ENCODE data around the gene SASH1. TPM values are rescaled to one million over a fixed set of nuclear protein-coding genes. Genes with fewer than 3 reads are reported as not detected.

SASH1 gene
- polyA plus RNA-seq, 3 donors = 6.0 to 56.3 (median 32.1) TPM

DNA sequence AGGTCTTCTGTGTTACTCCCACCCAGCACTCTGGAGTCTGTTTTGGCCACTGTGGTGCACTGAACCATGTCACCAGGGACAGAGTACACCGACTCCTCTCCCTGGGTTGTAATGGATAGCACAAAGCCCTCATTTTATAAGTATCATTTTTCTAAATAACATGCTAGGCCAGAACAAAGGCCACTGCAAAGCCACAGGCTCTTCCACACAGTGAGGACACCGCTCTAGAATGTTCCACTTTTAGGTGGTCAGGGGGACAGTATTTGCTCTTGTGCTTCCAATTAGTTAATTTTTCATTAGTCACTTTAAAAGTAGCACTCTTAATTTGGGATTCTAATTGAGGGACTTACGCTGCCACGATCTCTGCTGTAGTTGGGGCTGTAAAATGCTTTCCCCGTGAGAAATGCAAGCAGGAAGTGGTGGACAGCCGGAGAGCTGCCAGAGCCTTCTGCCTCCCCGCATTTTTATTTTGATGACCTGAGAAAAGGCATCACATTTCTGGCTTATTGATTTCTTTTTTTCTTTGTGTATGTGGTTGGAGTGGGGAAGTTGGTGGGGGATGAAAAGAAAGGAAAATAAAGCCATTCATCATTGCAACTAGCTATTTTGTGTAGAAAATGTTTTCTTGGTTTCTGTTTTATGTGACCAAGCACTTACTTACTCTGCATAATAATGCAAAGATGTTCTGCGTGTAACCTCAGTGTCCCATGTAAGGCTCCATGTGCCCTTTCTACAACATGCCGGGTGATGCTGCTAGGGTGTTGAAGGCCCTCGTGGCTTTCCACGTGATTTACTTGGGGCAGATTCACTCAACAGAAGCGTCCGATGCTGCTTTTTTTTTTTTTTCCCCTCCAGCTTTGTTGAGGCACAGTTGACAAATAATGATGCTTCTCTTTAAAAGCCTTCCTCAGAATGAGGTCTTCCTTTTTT, 195.9 kb downstream of the SASH1 start:
- WGBS, 3 donors = 47 to 68% (median 57%) methylated on average over 13 of the region's 13 CpGs
- H3K27ac ChIP-seq (ENCODE audit: low read depth, low read length) = no peak overlapping the region

- WGBS, 3 donors = 87 to 94% (median 89%) methylated on average over 6 of the region's 6 CpGs
- H3K27ac ChIP-seq (ENCODE audit: low read depth, low read length) = no peak overlapping the region
Measured at GRCh38 chr6:148543540-148543939, 200.9 kb downstream of the SASH1 start.

GRCh38 chr6:148544421-148544820, 201.8 kb downstream of the SASH1 start:
- H3K27ac ChIP-seq (ENCODE audit: low read depth, low read length) = no peak overlapping the region
- WGBS, 3 donors = 93 to 97% (median 94%) methylated on average over 17 of the region's 17 CpGs

DNA sequence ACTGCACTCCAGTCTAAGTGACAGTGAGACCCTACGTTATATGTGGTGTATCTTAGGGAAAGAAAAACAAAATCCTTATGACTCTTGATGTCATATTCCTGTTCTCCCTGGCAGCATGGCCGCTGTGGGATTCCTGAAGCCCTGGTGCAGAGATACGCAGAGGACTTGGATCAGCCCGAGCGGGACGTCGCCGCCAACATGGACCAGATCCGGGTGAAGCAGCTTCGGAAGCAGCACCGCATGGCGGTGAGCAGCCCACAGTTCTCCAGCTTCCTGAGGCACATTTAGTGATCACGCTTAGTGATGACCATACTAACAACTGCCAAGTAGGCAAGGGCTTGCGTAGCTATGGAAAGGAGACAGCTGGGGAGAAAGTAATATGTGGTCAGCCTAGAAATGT, 203.3 kb downstream of the SASH1 start:
- H3K27ac ChIP-seq (ENCODE audit: low read depth, low read length) = no peak overlapping the region
- 96 to 98% (median 96%) methylated on average over 14 of the region's 14 CpGs for WGBS, 3 donors

DNA sequence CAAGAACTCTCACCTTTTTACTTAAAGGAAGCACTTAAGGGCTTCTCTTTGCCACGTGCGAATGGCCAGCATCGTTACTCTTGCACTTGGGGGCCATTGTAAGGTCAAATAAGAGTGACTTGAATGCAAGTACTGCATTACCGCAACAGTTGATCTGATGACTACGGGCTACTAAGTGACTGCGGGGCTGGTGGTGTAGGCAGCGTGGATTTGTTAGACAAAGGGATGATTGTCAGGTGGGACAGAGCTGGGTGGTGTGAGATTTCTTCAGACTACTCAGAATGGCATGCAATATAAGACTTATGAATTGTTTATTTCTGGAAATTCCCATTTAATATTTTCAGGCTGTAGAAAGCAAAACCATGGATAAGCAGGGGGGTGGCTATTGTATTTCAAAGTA, 204.5 kb downstream of the SASH1 start:
- 86 to 93% (median 90%) methylated on average over 7 of the region's 7 CpGs for WGBS, 3 donors
- H3K27ac ChIP-seq (ENCODE audit: low read depth, low read length) = no peak overlapping the region

GRCh38 chr6:148548065-148548748, 205.6 kb downstream of the SASH1 start:
- H3K27ac ChIP-seq (ENCODE audit: low read depth, low read length) = no peak overlapping the region
- WGBS, 3 donors = 60 to 84% (median 64%) methylated on average over 22 of the region's 22 CpGs

DNA sequence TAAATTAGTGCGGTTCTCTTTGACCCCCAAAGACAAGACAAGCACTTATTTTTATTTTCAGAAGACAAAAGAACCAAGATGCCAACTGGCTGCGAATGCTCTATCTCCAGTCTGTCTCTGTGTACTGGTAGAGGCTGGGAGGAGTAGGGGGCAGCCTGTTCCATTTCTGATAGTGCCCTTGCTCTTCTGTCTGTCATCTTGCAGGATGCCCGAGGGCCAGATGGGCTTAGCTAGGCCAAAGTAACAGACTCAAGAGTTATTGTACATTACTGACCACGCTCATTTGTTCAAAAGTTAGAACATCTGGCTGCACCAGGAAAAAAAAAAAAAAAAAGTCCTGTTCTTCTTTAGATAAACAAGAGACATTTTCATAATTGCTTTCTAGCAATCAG, 206.1 kb downstream of the SASH1 start:
- H3K27ac ChIP-seq (ENCODE audit: low read depth, low read length) = no peak overlapping the region
- WGBS, 3 donors = 54 to 83% (median 67%) methylated on average over 4 of the region's 4 CpGs

GRCh38 chr6:148550569-148550968, 207.9 kb downstream of the SASH1 start:
- WGBS, 3 donors = 44 to 60% (median 51%) methylated on average over 7 of the region's 7 CpGs
- no peak overlapping the region for H3K27ac ChIP-seq (ENCODE audit: low read depth, low read length)

- 36 to 90% (median 76%) methylated on average over 1 of the region's 1 CpG for WGBS, 3 donors
- H3K27ac ChIP-seq (ENCODE audit: low read depth, low read length) = no peak overlapping the region
Measured at GRCh38 chr6:148551226-148551625, 208.6 kb downstream of the SASH1 start.

DNA sequence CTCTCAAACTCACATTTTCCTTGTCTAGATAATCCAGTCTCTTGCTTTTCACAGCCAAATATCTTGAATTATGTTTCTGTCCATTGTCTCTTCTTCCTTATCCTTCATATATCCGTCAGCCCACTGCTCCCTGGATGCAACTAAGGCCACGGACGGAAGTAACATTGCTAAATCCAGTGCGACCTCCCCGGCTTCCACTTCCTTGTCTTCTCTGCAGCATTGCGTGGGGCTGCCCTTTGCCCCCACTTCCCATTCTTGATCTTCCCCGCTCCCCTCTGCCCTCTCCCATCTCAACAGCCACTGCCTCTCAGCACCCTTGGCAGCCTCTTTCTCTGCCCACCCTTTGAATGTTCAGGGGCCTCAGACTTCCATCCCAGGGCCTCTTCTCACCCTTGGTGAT, 213.8 kb downstream of the SASH1 start:
- no peak overlapping the region for H3K27ac ChIP-seq (ENCODE audit: low read depth, low read length)
- 26 to 78% (median 46%) methylated on average over 6 to 7 of the region's 7 CpGs for WGBS, 3 donors

DNA sequence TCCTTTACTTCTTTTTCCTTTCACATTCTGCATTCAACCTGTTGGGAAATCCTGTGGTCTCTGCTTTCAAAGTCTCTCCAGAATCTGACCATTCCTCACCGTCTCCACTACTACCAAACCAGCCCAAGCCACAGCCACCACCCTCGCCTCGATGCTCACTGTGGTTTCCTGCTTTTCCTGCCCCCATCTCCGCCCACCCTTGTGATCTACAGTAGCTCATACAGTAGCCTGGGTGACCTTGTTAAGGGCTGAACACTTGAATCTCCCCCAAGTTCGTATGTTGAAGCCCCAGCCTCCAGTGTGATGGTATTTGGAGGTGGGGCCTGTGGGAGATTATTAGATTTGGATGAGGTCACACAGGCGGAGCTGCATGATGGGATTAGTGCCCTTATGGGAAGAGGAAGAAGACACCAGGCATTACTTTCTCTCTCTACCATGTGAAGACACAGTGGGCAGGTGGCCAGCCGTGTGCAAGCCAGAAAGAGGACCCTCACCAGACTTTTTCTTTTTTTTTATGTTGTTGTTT, 215.2 kb downstream of the SASH1 start:
- no peak overlapping the region for H3K27ac ChIP-seq (ENCODE audit: low read depth, low read length)
- 37 to 75% (median 42%) methylated on average over 7 of the region's 7 CpGs for WGBS, 3 donors

GRCh38 chr6:148559848-148560433, 217.3 kb downstream of the SASH1 start:
- no peak overlapping the region for H3K27ac ChIP-seq (ENCODE audit: low read depth, low read length)
- WGBS, 3 donors = 2 to 5% (median 5%) methylated on average over 46 of the region's 46 CpGs

DNA sequence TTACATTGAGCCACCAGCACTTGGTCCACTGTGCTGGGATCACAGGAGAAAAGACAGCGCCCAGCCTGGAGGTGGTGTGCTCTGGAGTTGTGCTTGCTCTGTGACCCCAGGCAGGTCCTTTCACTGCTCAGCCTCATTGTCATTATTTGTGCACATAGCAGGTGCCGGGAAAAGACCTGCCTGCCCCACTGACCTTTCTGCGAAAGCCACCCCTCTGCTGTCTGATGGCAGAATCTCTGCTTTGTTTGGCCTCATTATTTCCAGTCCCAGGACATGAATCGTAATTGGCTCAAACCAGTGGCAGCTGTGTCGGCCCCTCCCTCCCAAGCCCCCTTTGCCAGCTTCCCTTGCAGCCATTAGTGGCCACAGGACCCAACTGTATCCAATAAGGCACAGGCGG, 219.0 kb downstream of the SASH1 start:
- H3K27ac ChIP-seq (ENCODE audit: low read depth, low read length) = no peak overlapping the region
- WGBS, 3 donors = 87 to 91% (median 91%) methylated on average over 6 of the region's 6 CpGs

- 74 to 95% (median 90%) methylated on average over 5 of the region's 5 CpGs for WGBS, 3 donors
Measured at GRCh38 chr6:148563066-148563465, 220.4 kb downstream of the SASH1 start.

GRCh38 chr6:148564494-148565035, 221.9 kb downstream of the SASH1 start:
- 70 to 75% (median 73%) methylated on average over 9 of the region's 9 CpGs for WGBS, 3 donors
- H3K27ac ChIP-seq (ENCODE audit: low read depth, low read length) = no peak overlapping the region

More at GRCh38 chr6:148563066-148563465, 220.4 kb downstream of the SASH1 start:
- no peak overlapping the region for H3K27ac ChIP-seq (ENCODE audit: low read depth, low read length)

GRCh38 chr6:148565321-148565926, 222.8 kb downstream of the SASH1 start:
- no peak overlapping the region for H3K27ac ChIP-seq (ENCODE audit: low read depth, low read length)
- 78 to 87% (median 79%) methylated on average over 8 of the region's 8 CpGs for WGBS, 3 donors

DNA sequence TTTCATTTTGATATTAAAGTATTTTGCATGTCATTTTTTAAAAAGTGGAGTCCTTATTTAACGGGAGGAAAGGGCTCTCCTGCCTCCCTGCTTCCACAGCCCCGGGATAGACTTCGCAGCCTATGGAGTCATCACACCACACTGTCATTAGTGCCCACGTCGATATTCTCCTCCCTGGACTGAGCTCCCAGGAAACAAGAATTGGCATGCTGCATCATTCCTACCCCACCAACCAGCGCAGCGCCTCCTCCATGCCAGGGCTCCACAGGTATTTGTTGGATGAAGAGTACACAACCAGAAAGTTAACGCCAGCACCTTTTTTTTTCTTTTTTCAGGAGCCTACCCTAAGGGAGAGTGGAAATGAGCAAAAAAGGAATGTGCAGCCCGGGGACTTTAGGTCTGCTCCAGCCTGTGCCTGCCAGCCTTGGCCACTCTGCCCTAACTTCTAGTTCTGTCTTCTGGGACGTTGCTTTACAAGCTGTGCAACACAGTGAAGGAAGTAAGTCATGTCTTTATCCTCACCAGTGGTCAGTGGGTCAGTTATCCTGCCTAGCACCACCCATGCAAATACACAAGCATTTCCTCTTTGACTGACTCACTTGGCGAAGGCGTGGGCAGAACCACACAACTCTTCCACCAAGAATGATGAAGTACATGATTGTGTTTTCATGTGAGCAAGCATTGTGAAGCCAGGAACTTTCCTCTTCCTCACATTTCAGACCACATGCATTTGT, 223.5 kb downstream of the SASH1 start:
- no peak overlapping the region for H3K27ac ChIP-seq (ENCODE audit: low read depth, low read length)
- 75 to 80% (median 78%) methylated on average over 12 of the region's 12 CpGs for WGBS, 3 donors

All from adipose tissue (tissue), 3 donors.